GM15510 (cell line): ENCODE data around the gene PKLR.
A peak's percentile ranks its signal among the peaks of the same experiment; 100 is the strongest.

Experiments used
- POLR2A ChIP-seq: IDR thresholded peaks from 3 replicates; pipeline ENCODE4 v1.6.1; 2011; ENCODE audit warnings: borderline replicate concordance; ENCODE audit not compliant: insufficient read length; ENCODE audit errors: extremely low read depth

PKLR gene

DNA sequence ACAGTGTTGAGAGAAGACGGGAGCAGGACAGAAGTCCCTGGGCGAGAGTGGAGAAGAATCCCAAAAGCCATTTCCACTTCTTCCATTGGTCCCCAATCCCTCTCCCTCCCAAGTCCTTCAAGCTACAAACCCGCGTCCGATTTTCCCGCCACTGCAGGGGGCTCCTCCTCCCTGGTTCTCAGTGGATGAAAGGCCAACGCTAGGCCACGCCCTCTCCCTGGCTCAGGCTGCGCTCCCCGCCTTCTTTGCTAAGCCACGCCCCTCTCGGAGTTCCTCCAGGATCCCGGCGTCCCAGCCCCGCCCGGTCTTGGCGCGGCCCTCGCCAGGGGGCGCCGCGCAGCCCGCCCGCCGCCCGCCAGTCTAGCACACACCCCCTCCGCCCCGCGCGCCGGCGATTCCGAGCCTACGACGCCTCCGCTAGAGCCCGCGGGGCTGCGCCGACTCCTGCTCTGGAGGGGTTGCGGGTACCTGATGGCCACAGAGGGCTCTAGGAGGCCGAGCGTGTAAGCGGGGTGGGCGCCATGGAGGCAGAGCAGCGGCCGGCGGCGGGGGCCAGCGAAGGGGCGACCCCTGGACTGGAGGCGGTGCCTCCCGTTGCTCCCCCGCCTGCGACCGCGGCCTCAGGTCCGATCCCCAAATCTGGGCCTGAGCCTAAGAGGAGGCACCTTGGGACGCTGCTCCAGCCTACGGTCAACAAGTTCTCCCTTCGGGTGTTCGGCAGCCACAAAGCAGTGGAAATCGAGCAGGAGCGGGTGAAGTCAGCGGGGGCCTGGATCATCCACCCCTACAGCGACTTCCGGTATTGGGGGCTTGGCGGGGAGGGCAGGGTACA is 24.0 kb downstream of the PKLR start, which contains the start of gene HCN3:
HCN3 (plus strand) TSS at position 394 of the 832 bp plus-strand sequence; CDS start at position 522, 128 bp downstream.
- no peak for TF ChIP-seq POLR2A

DNA sequence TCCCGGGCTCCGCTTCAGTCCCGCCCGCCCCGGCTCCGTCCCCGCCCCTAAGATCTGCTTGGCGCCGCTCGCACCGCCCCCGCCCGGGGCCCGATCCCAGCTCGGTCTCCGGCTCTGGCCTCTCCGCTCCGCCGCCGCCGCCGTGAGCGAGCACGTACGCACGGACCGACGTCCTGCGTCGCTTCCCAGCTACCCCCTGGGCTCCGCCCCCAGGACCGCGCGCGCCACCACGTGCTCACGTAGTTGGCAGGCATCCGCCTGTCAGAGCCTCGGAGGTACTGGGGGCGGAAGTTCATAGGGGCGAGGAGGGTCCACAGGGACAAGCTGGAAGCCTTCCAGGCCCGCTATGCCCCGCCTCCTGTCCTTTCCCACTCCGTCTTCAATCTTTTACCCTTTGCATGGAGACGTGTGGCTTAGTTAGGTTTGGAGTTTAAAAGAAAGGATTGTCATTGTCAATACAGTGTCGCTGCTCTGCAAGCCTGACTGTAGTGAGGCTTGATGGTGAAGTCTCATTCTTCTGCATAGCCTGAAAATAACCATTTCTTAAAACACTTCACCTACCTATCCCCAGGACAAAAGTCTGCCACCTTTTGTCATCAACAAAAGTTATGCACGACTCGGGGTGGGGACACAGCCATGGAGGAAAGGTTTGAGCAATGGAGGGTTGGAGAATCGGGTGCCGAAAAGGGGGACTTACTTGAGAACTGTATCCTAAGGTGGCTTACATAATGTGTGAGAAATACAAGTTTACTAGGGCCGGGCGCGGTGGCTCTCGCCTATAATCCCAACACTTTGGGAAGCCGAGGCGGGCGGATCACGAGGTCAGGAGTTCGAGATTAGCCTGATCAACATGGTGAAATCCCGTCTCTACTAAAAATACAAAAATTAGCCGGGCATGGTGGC is 27.6 kb downstream of the PKLR start, which contains the start of gene CLK2:
CLK2 (minus strand) TSS at position 162 of the 903 bp plus-strand sequence. CDS start 2,527 bp downstream, outside the sequence.
- peak; percentile 94 for TF ChIP-seq POLR2A

- TF ChIP-seq POLR2A: no peak
Measured at GRCh38 chr1:155272466-155273342, 28.5 kb downstream of the PKLR start.

DNA sequence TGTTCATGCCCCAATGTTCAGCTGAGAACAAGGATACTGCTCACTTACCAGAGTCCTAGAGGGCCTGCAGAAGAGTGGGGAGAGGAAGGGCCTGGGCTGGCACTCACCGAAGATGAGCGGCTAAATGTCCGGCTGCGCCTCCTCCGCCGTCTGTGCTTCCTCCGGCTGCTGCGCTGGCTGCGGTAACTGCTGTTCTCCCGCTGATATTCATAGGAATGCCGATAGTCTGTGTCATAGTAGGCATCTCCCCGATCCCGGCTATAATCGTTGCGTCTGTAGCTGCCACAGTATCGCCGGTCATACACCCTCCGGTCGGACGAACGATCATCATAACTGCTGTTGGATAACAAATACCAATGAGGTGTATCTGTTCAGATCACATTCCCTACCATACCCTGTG is 31.9 kb downstream of the PKLR start:
- TF ChIP-seq POLR2A: no peak

DNA sequence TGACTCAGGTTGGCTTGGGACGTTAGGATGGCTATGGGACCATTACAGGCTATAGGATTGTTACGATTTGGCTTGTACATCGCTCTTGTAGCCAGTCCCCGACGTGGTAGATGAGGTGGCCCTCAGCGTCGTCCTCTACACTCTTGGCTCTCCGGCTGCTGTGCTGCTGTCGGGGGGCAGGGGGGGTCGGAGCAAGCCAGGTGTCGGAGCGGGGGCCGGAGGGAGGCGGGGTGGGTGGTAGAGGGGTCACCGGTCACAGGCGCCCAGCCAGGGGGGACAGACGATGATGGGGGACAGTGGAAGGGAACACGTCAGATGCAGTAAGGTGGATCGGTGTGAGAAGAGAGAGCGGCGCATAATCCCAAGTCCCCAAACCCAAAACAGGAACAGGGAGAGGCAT is 32.6 kb downstream of the PKLR start:
- TF ChIP-seq POLR2A: no peak

GRCh38 chr1:155267373-155267772 is 33.9 kb downstream of the PKLR start:
- no peak for TF ChIP-seq POLR2A

- TF ChIP-seq POLR2A: no peak
Measured at GRCh38 chr1:155266553-155266952, 34.7 kb downstream of the PKLR start.

DNA sequence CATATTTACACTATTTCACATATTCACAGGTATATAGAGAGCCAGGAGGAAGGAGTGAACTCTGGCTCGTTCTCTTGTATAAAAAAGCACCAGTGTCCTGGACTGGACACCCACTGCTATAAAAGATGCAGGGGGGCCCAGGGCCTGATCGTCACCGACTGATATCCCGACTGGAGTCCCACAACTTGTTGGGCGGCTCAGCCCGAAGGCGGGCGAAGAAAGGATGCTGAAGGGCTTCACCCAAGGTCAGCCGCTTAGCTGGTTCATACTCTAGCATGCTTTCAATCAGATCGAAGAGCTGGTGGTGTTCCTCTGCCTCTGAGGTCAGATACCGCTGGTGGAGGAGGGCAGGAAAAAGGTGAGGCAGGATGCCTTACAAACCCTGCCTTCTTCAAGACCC is 38.2 kb downstream of the PKLR start:
- no peak for TF ChIP-seq POLR2A

- TF ChIP-seq POLR2A: peak; percentile 92
Measured at GRCh38 chr1:155261852-155262673, 39.2 kb downstream of the PKLR start, which contains the start of gene SCAMP3. Gene SCAMP3 (minus strand): TSS chr1:155262360. CDS start chr1:155262151, 209 bp downstream.

DNA sequence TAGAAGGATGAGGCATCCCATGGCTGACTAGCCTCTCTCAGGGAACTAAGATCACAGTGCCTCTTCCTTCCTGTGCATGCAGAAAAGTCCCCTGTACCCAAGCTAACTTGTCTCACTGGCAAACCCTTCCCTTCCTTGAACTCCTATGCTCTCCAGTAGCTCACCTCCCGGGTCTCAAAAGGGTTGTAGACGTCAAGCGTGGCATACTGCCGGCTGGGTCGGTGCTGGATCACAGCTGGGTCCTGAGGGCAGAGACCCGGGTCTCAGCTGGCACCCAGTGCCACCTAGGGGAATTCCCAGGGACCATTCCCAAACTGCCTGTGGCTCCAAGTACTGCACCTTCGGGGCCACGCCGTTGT is 39.8 kb downstream of the PKLR start:
- TF ChIP-seq POLR2A: no peak

- TF ChIP-seq POLR2A: no peak
Measured at GRCh38 chr1:155260276-155260675, 41.0 kb downstream of the PKLR start.

GRCh38 chr1:155256058-155256852 is 45.0 kb downstream of the PKLR start:
- TF ChIP-seq POLR2A: no peak
